ENCODE measurements around the gene UGT1A9. TPM values are rescaled to one million over a fixed set of nuclear protein-coding genes. Genes with fewer than 3 reads are reported as not detected.

UGT1A9 gene
- total RNA-seq, 4 donors from 2014 or later: not detected

GRCh38 chr2:233773854-233774253, 102.2 kb downstream of the UGT1A9 start:
- Histone ChIP-seq H3K27ac (no peak overlapping the region), H3K36me3 (no peaks in the 10 kb centered on the region), H3K4me1 (no peaks in the 10 kb centered on the region), H3K27me3 (peaks cover 17% of the 10 kb centered on the region), H3K4me3 (no peak overlapping the region), H3K9me3 (peaks cover 0 to 26% (median 0%) of the 10 kb centered on the region in 3 donors)
- TF ChIP-seq CTCF (IDR thresholded peaks at IDR 0.05) (no peak), POLR2AphosphoS5 (IDR thresholded peaks at IDR 0.05) (no peak), EP300 (IDR thresholded peaks at IDR 0.05) (no peak), POLR2A (IDR thresholded peaks at IDR 0.05) (no peak)
- ATAC-seq: no peak
- WGBS, 2 donors (ENCODE audit: low coverage in 1 of 2): 70 to 88% methylated on average over 2 to 5 of the region's 5 CpGs

GRCh38 chr2:233775414-233775813, 103.7 kb downstream of the UGT1A9 start:
- Histone ChIP-seq H3K36me3 (no peaks in the 10 kb centered on the region), H3K4me1 (no peaks in the 10 kb centered on the region), H3K4me3 (no peak overlapping the region), H3K9me3 (peaks cover 0 to 26% (median 0%) of the 10 kb centered on the region in 3 donors), H3K27me3 (peaks cover 25% of the 10 kb centered on the region), H3K27ac (no peak overlapping the region)
- no peak for ATAC-seq
- 100% methylated on average over 1 of the region's 6 CpGs; no CpG with 5 or more reads in 1 of the 2 donors for WGBS, 2 donors (ENCODE audit: low coverage in 1 of 2)
- TF ChIP-seq EP300 (IDR thresholded peaks at IDR 0.05) (no peak), POLR2A (IDR thresholded peaks at IDR 0.05) (no peak), CTCF (IDR thresholded peaks at IDR 0.05) (no peak), POLR2AphosphoS5 (IDR thresholded peaks at IDR 0.05) (no peak)

GRCh38 chr2:233778030-233778429, 106.3 kb downstream of the UGT1A9 start, which contains the start of gene MROH2A:
Gene MROH2A, plus strand, starts transcription at chr2:233778330. Its CDS starts 1,029 bp downstream, at chr2:233779359.
- no peak for TF ChIP-seq EP300 (IDR thresholded peaks at IDR 0.05)
- no peak for TF ChIP-seq POLR2A (IDR thresholded peaks at IDR 0.05)
- TF ChIP-seq CTCF (IDR thresholded peaks at IDR 0.05): no peak
- no peak for TF ChIP-seq POLR2AphosphoS5 (IDR thresholded peaks at IDR 0.05)
- peaks cover 25% of the 10 kb centered on the region for H3K27me3 ChIP-seq
- peaks cover 0 to 26% (median 0%) of the 10 kb centered on the region in 3 donors for H3K9me3 ChIP-seq
- H3K36me3 ChIP-seq: no peaks in the 10 kb centered on the region
- no peaks in the 10 kb centered on the region for H3K4me1 ChIP-seq
- WGBS, 2 donors (ENCODE audit: low coverage in 1 of 2): 50 to 100% methylated on average over 1 to 2 of the region's 2 CpGs
- H3K27ac ChIP-seq: no peak within 1 kb of the TSS
- no peak for ATAC-seq
- H3K4me3 ChIP-seq: no peak within 1 kb of the TSS

- Histone ChIP-seq H3K4me3 (no peak overlapping the region), H3K4me1 (no peaks in the 10 kb centered on the region), H3K27ac (no peak overlapping the region), H3K36me3 (no peaks in the 10 kb centered on the region), H3K9me3 (peaks cover 0 to 26% (median 0%) of the 10 kb centered on the region in 3 donors), H3K27me3 (peaks cover 28% of the 10 kb centered on the region)
- 100% methylated on average over 3 of the region's 4 CpGs; no CpG with 5 or more reads in 1 of the 2 donors for WGBS, 2 donors (ENCODE audit: low coverage in 1 of 2)
- no peak for ATAC-seq
- TF ChIP-seq POLR2AphosphoS5 (IDR thresholded peaks at IDR 0.05) (no peak), EP300 (IDR thresholded peaks at IDR 0.05) (no peak), POLR2A (IDR thresholded peaks at IDR 0.05) (no peak), CTCF (IDR thresholded peaks at IDR 0.05) (no peak)
These were observed 108.0 kb downstream of the UGT1A9 start for GRCh38 chr2:233779722-233780121.

DNA sequence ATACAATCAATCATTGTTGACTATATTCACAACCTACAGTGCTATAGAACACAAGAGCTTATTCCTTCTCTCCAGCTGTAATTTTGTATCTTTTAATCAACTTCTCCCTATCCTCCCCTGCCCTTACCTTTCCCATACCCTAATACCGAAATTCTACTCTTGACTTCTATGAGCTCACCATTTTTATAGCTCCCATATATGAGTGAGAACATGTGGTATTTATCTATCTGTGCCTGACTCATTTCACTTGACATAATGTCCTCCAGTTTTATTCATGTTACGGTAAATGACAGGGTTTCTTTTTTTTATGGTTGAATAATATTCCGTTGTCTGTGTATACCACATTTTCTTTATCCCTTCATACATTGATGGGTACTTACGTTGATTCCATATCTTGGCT, 109.1 kb downstream of the UGT1A9 start:
- Histone ChIP-seq H3K4me3 (no peak overlapping the region), H3K9me3 (peaks cover 0 to 19% (median 0%) of the 10 kb centered on the region in 3 donors), H3K27ac (no peak overlapping the region), H3K36me3 (no peaks in the 10 kb centered on the region), H3K27me3 (peaks cover 23% of the 10 kb centered on the region), H3K4me1 (no peaks in the 10 kb centered on the region)
- ATAC-seq: no peak
- TF ChIP-seq POLR2A (IDR thresholded peaks at IDR 0.05): no peak
- TF ChIP-seq POLR2AphosphoS5 (IDR thresholded peaks at IDR 0.05): no peak
- no peak for TF ChIP-seq CTCF (IDR thresholded peaks at IDR 0.05)
- no peak for TF ChIP-seq EP300 (IDR thresholded peaks at IDR 0.05)
- 90 to 100% methylated on average over 3 to 4 of the region's 4 CpGs for WGBS, 2 donors (ENCODE audit: low coverage in 1 of 2)

All from gastroesophageal sphincter (tissue), 4 donors.